Activated CD4-positive, alpha-beta T cell treated with anti-CD3 and anti-CD28 coated beads, Interleukin-2, amount 50 U/mL, for 24 hours (primary cell): ENCODE results near the gene ME1.
"Not testable (repeated sequence)": the region's sequence is repeated elsewhere in the genome, so short reads cannot be mapped to it uniquely, and the experiment has no call there.

Experiments
- DNase-seq, 2 donors: peaks; one replicate each; pipeline ENCODE4 v3.0.0-alpha.2; 2020; ENCODE audit warnings: low read depth in 1 of 2, low spot score in 1 of 2

Gene ME1

GRCh38 chr6:83359638-83360037 is 71.2 kb downstream of the ME1 start:
- DNase-seq = no peak

GRCh38 chr6:83354747-83355146 is 76.1 kb downstream of the ME1 start:
- no peak for DNase-seq

- DNase-seq = no peak
Measured at GRCh38 chr6:83352424-83353061, 78.3 kb downstream of the ME1 start.

- DNase-seq = no peak
Measured at GRCh38 chr6:83343121-83343520, 87.7 kb downstream of the ME1 start.

- no peak for DNase-seq
Measured at GRCh38 chr6:83341765-83342164, 89.1 kb downstream of the ME1 start.

GRCh38 chr6:83333916-83334315 is 96.9 kb downstream of the ME1 start:
- DNase-seq = not testable (repeated sequence)

- no peak for DNase-seq
Measured at GRCh38 chr6:83333500-83333899, 97.4 kb downstream of the ME1 start.

GRCh38 chr6:83314693-83315092 is 116.2 kb downstream of the ME1 start:
- no peak for DNase-seq

- no peak for DNase-seq
Measured at GRCh38 chr6:83313882-83314281, 117.0 kb downstream of the ME1 start.

GRCh38 chr6:83311231-83311630 is 119.6 kb downstream of the ME1 start:
- no peak for DNase-seq

GRCh38 chr6:83310046-83310445 is 120.8 kb downstream of the ME1 start:
- no peak for DNase-seq

- no peak for DNase-seq
Measured at GRCh38 chr6:83309344-83309743, 121.5 kb downstream of the ME1 start.

GRCh38 chr6:83308833-83309232 is 122.0 kb downstream of the ME1 start:
- no peak for DNase-seq

- no peak for DNase-seq
Measured at GRCh38 chr6:83307849-83308248, 123.0 kb downstream of the ME1 start.

GRCh38 chr6:83303426-83303825 is 127.4 kb downstream of the ME1 start:
- no peak for DNase-seq

GRCh38 chr6:83294676-83295075 is 136.2 kb downstream of the ME1 start:
- DNase-seq = no peak

- DNase-seq = no peak
Measured at GRCh38 chr6:83292900-83293843, 137.7 kb downstream of the ME1 start.

GRCh38 chr6:83287298-83287697 is 143.6 kb downstream of the ME1 start:
- not testable (repeated sequence) for DNase-seq

GRCh38 chr6:83285917-83286316 is 144.9 kb downstream of the ME1 start:
- DNase-seq = no peak

- no peak for DNase-seq
Measured at GRCh38 chr6:83273596-83273995, 157.3 kb downstream of the ME1 start.

GRCh38 chr6:83270971-83271719 is 159.7 kb downstream of the ME1 start:
- no peak for DNase-seq

GRCh38 chr6:83265384-83265783 is 165.5 kb downstream of the ME1 start:
- no peak for DNase-seq
